H1 (cell line): ENCODE measurements around the gene CDS2. TPM values are rescaled to one million over a fixed set of nuclear protein-coding genes. Genes with fewer than 3 reads are reported as not detected.
A peak's percentile ranks its signal among the peaks of the same experiment; 100 is the strongest.

Experiments used
- CTCF ChIA-PET: fragments of 300-600 bp; sonication (Branson Sonifier 250); formaldehyde crosslinking; loops from one replicate; lab custom pipeline; 2021; ENCODE audit not compliant: partially characterized antibody; lab: Charles Lee
- POLR2A ChIA-PET: fragments of 300-600 bp; sonication (Branson Sonifier 250); formaldehyde crosslinking; loops from one replicate; lab custom pipeline; 2021; ENCODE audit warnings: inconsistent platforms; ENCODE audit not compliant: partially characterized antibody; lab: Charles Lee
- DNase-seq, 2 experiments: peaks; one replicate each; pipeline versions ENCODE4 v3.0.0 to v3.0.0-alpha.2; 2010 to 2022; ENCODE audit warnings: low spot score in 2 of 2, low read depth in 1 of 2, mixed read lengths in 1 of 2
- FAIRE-seq: peaks from 2 replicates; lab custom pipeline; 2011; peaks lifted over from hg19 to GRCh38; lab: Jason Lieb, UNC
- H2AFZ ChIP-seq: 2 replicates; pipeline ENCODE4 v1.8.1; 2012; ENCODE audit warnings: low read length, inconsistent platforms
- H2AK5ac ChIP-seq: 2 replicates; pipeline ENCODE4 v1.6.1; 2013; ENCODE audit warnings: low read depth, low read length
- H2BK120ac ChIP-seq: replicated peaks from 2 replicates; pipeline ENCODE3; 2013; ENCODE audit warnings: low read depth, low read length, inconsistent platforms
- H2BK12ac ChIP-seq: 2 replicates; pipeline ENCODE4 v1.6.1; 2013; ENCODE audit warnings: low read depth, low read length
- H2BK15ac ChIP-seq: 2 replicates; pipeline ENCODE4 v1.6.1; 2013; ENCODE audit warnings: low read length
- H2BK20ac ChIP-seq: 2 replicates; pipeline ENCODE4 v1.6.1; 2013; ENCODE audit warnings: low read length
- H2BK5ac ChIP-seq: 2 replicates; pipeline ENCODE4 v1.6.1; 2013; ENCODE audit warnings: low read depth, low read length
- H3K14ac ChIP-seq: 2 replicates; pipeline ENCODE4 v1.6.1; 2013; ENCODE audit warnings: inconsistent platforms; ENCODE audit not compliant: insufficient read length
- H3K18ac ChIP-seq: 2 replicates; pipeline ENCODE4 v1.6.1; 2013; ENCODE audit warnings: low read length; ENCODE audit errors: extremely low read depth
- H3K23ac ChIP-seq: 2 replicates; pipeline ENCODE4 v1.6.1; 2013; ENCODE audit warnings: inconsistent platforms; ENCODE audit not compliant: insufficient read length
- H3K23me2 ChIP-seq: 2 replicates; pipeline ENCODE4 v1.6.1; 2013; ENCODE audit warnings: low read depth, low read length
- H3K27ac ChIP-seq: 2 replicates; pipeline ENCODE4 v1.6.1; 2011; ENCODE audit warnings: low read depth, low read length, inconsistent platforms
- H3K27me3 ChIP-seq, 4 experiments: replicated peaks in 1 of 4; 1 replicate in 1 of 4; 2 replicates in 3 of 4; pipeline versions ENCODE4 v1.6.1 to v1.8.1; 2011 to 2013; ENCODE audit warnings: low read length in 3 of 4, mild to moderate bottlenecking in 3 of 4, inconsistent platforms in 2 of 4, mixed read lengths in 2 of 4, moderate library complexity in 1 of 4; ENCODE audit not compliant: control insufficient read depth in 3 of 4, insufficient read depth in 3 of 4; ENCODE audit errors: extremely low read depth in 1 of 4
- H3K36me3 ChIP-seq, 4 experiments: 2 replicates each; pipeline versions ENCODE4 v1.6.1 to v1.8.1; 2011 to 2013; ENCODE audit warnings: mild to moderate bottlenecking in 4 of 4, low read length in 3 of 4, moderate library complexity in 2 of 4, control low read depth in 1 of 4, inconsistent platforms in 1 of 4; ENCODE audit not compliant: insufficient read depth in 4 of 4, control insufficient read depth in 2 of 4
- H3K4ac ChIP-seq: replicated peaks from 2 replicates; pipeline ENCODE3; 2013; ENCODE audit warnings: low read length, low read depth, mixed read lengths, inconsistent platforms; ENCODE audit not compliant: insufficient read length
- H3K4me1 ChIP-seq, 4 experiments: replicated peaks in 1 of 4; 1 replicate in 1 of 4; 2 replicates in 3 of 4; pipeline versions ENCODE4 v1.6.1 to v1.8.1; 2011 to 2013; ENCODE audit warnings: low read length in 3 of 4, inconsistent platforms in 2 of 4, mixed read lengths in 1 of 4; ENCODE audit not compliant: insufficient read depth in 4 of 4, control insufficient read depth in 3 of 4
- H3K4me2 ChIP-seq, 2 experiments: 2 replicates each; pipeline versions ENCODE4 v1.6.1 to v1.8.1; 2011 to 2013; ENCODE audit warnings: low read depth in 2 of 2, low read length in 2 of 2, control low read depth in 1 of 2, inconsistent platforms in 1 of 2, mild to moderate bottlenecking in 1 of 2; ENCODE audit not compliant: insufficient read depth in 1 of 2
- H3K4me3 ChIP-seq, 4 experiments: fragments of 200-600, 300-600 bp in 1 of 4; sonication (generic), shearing (Covaris generic), sonication (Bioruptor Twin) in 1 of 4; 2 replicates each; pipeline versions ENCODE4 v1.5.1 to v1.8.1; 2011 to 2016; ENCODE audit warnings: low read length in 4 of 4, low read depth in 3 of 4, control low read depth in 2 of 4, inconsistent platforms in 2 of 4, mild to moderate bottlenecking in 2 of 4, mixed read lengths in 1 of 4, moderate library complexity in 1 of 4; ENCODE audit not compliant: insufficient read depth in 2 of 4; ENCODE audit errors: extremely low read depth in 1 of 4
- H3K56ac ChIP-seq: replicated peaks from 2 replicates; pipeline ENCODE3; 2013; ENCODE audit warnings: low read depth, mild to moderate bottlenecking, mixed read lengths, low read length, inconsistent platforms; ENCODE audit not compliant: insufficient read length
- H3K79me1 ChIP-seq: 2 replicates; pipeline ENCODE4 v1.6.1; 2013; ENCODE audit warnings: low read depth, low read length, control low read depth
- H3K79me2 ChIP-seq, 2 experiments: 2 replicates each; pipeline versions ENCODE4 v1.6.1 to v1.8.1; 2012 to 2013; ENCODE audit warnings: low read length in 2 of 2, mild to moderate bottlenecking in 2 of 2, inconsistent platforms in 1 of 2; ENCODE audit not compliant: insufficient read depth in 2 of 2, control insufficient read depth in 1 of 2
- H3K9ac ChIP-seq, 4 experiments: replicated peaks in 1 of 4; 1 replicate in 1 of 4; 2 replicates in 3 of 4; pipeline versions ENCODE4 v1.6.1 to v1.8.1; 2011 to 2013; ENCODE audit warnings: low read depth in 3 of 4, low read length in 3 of 4, control low read depth in 2 of 4, mild to moderate bottlenecking in 2 of 4, moderate library complexity in 2 of 4, inconsistent platforms in 1 of 4; ENCODE audit errors: extremely low read depth in 1 of 4
- H3K9me3 ChIP-seq, 2 experiments: 2 replicates each; pipeline versions ENCODE4 v1.6.1 to v1.8.1; 2012 to 2013; ENCODE audit warnings: mild to moderate bottlenecking in 2 of 2, moderate library complexity in 2 of 2, control low read depth in 1 of 2, inconsistent platforms in 1 of 2, low read depth in 1 of 2, low read length in 1 of 2, mixed read lengths in 1 of 2; ENCODE audit not compliant: insufficient read depth in 2 of 2
- H4K20me1 ChIP-seq, 2 experiments: replicated peaks in 1 of 2; 2 replicates each; pipeline versions ENCODE3 to v1.8.1; 2011 to 2013; ENCODE audit warnings: inconsistent platforms in 2 of 2, low read length in 2 of 2, mild to moderate bottlenecking in 1 of 2; ENCODE audit not compliant: insufficient read depth in 2 of 2, control insufficient read depth in 1 of 2
- H4K5ac ChIP-seq: 2 replicates; pipeline ENCODE4 v1.6.1; 2013; ENCODE audit warnings: low read length, low read depth, mixed read lengths, inconsistent platforms; ENCODE audit not compliant: insufficient read length
- H4K8ac ChIP-seq: 2 replicates; pipeline ENCODE4 v1.8.0; 2013; ENCODE audit warnings: mild to moderate bottlenecking, moderate library complexity, low read length, inconsistent platforms; ENCODE audit not compliant: insufficient read depth; ENCODE audit errors: extremely low read depth
- H4K91ac ChIP-seq: replicated peaks from 2 replicates; pipeline ENCODE3; 2013; ENCODE audit warnings: low read length, mixed read lengths, inconsistent platforms; ENCODE audit not compliant: insufficient read length
- BRCA1 ChIP-seq: IDR thresholded peaks from 2 replicates; pipeline ENCODE4 v1.6.1; 2012; ENCODE audit warnings: low read depth, low read length, improper control_type of control experiment
- CBX5 ChIP-seq: fragments of 300-800, 300-1000 bp; sonication (generic); IDR thresholded peaks from 2 replicates; pipeline ENCODE4 v1.7.1; 2016; ENCODE audit warnings: antibody characterized with exemption, low read length, low read depth
- GABPA ChIP-seq: IDR thresholded peaks from 2 replicates; pipeline ENCODE4 v1.6.1; 2011; ENCODE audit warnings: mild to moderate bottlenecking, low read length, moderate library complexity, borderline replicate concordance; ENCODE audit not compliant: insufficient read depth
- GTF2F1 ChIP-seq: IDR thresholded peaks from 2 replicates; pipeline ENCODE4 v1.6.1; 2012; ENCODE audit warnings: low read depth, low read length, improper control_type of control experiment, borderline replicate concordance
- KDM4A ChIP-seq: IDR thresholded peaks from one replicate; pipeline ENCODE4 v1.7.1; 2012; ENCODE audit warnings: low read depth, mild to moderate bottlenecking, moderate library complexity, low read length, inconsistent platforms; ENCODE audit not compliant: severe bottlenecking
- MAX ChIP-seq: IDR thresholded peaks from 2 replicates; pipeline ENCODE4 v1.6.1; 2012; ENCODE audit warnings: inconsistent platforms
- SIRT6 ChIP-seq: IDR thresholded peaks from one replicate; pipeline ENCODE4 v1.7.1; 2012; ENCODE audit warnings: low read length, inconsistent platforms
- SP1 ChIP-seq: IDR thresholded peaks from 2 replicates; pipeline ENCODE4 v1.6.1; 2011; ENCODE audit warnings: low read depth, low read length
- SP4 ChIP-seq: IDR thresholded peaks from 2 replicates; pipeline ENCODE4 v1.6.1; 2012; ENCODE audit warnings: low read length, inconsistent platforms
- TBP ChIP-seq: IDR thresholded peaks from 2 replicates; pipeline ENCODE4 v1.6.1; 2011; ENCODE audit warnings: low read depth, low read length, improper control_type of control experiment
- WGBS, 2 experiments: shearing (Covaris generic) in 1 of 2; methylation state at CpG; one replicate each; pipeline versions ENCODE4 v1.1.6 to v1.1.7; 2013 to 2015; ENCODE audit warnings: low lambda C conversion rate in 2 of 2, mixed read lengths in 2 of 2, inconsistent platforms in 1 of 2, low coverage in 1 of 2, missing lambda C conversion rate in 1 of 2; ENCODE audit not compliant: insufficient replicate concordance in 2 of 2, insufficient coverage in 1 of 2, insufficient read length in 1 of 2; ENCODE audit errors: extremely low coverage in 1 of 2, missing lambda C conversion rate in 1 of 2; 5-methylcytosine and 5-hydroxymethylcytosine counted together
- polyA plus RNA-seq, 7 experiments: library from polyadenylated mRNA; depleted of rRNA in 3 of 7; stranded (reverse) in 5 of 7; unstranded in 2 of 7; fragments of >200 nt in 5 of 7; fragments of 200-250 nt in 2 of 7; gene quantifications; 1 replicate in 5 of 7; 2 replicates in 1 of 7; 4 replicates in 1 of 7; pipeline versions ENCODE4 v1.2.1 to v1.2.3, GENCODE V29; 2011 to 2013; ENCODE audit warnings: missing spikeins in 2 of 7, mixed read lengths in 2 of 7
- total RNA-seq: library from RNA; stranded (reverse); fragmentation: NEBNext Ultra II Directional; extraction: Animal tissue kit (Norgen Biotek cat#: 25700); gene quantifications from 2 replicates; pipeline ENCODE4 v1.2.1, GENCODE V29; 2021

Gene CDS2
- total and polyA plus RNA-seq, 2 of the 8 experiments (the other 6 are each of a cell fraction or from before 2014, with no cell fraction given) = 54.0 to 56.2 TPM

- POLR2A ChIA-PET = interaction anchor here (0.6 to 3.5 kb wide), 27 partner anchors 11 to 361 kb away, joined by 3 to 25 read pairs (median 4); no protein-coding TSS in a partner anchor
- peak; percentile 69 for FAIRE-seq
- TF ChIP-seq KDM4A = peak; percentile 46
- no peak for TF ChIP-seq SIRT6
- TF ChIP-seq BRCA1 = no peak
- TF ChIP-seq TBP = peak; percentile 97
- peak; percentile 81 for TF ChIP-seq SP1
- no peak for TF ChIP-seq CBX5
- peak; percentile 74 for TF ChIP-seq SP4
- TF ChIP-seq MAX = peak; percentile 55
- peak; percentile 94 for TF ChIP-seq GTF2F1
- TF ChIP-seq GABPA = no peak
These were observed 7.2 kb upstream of the CDS2 start, which contains the start of gene PCNA for GRCh38 chr20:5119435-5120184. Gene PCNA (minus strand): TSS chr20:5119958. CDS start chr20:5119798, 160 bp downstream.

More at GRCh38 chr20:5119435-5120184, 7.2 kb upstream of the CDS2 start, which contains the start of gene PCNA:
- H4K91ac ChIP-seq = peak within 1 kb of the TSS; percentile 97
- H3K23ac ChIP-seq = no peak within 1 kb of the TSS
- H2BK12ac ChIP-seq = peak within 1 kb of the TSS; percentile 70
- peak within 1 kb of the TSS; percentile 88 for H4K5ac ChIP-seq
- DNase-seq = peak; percentile 92 to 93
- no peak within 1 kb of the TSS for H3K14ac ChIP-seq
- no peaks in the 10 kb centered on the region for H3K27me3 ChIP-seq
- no peaks in the 10 kb centered on the region; the same call in 1 of the 2 replicates for H3K23me2 ChIP-seq
- no peaks in the 10 kb centered on the region for H3K9me3 ChIP-seq
- H3K79me1 ChIP-seq = no peaks in the 10 kb centered on the region; the same call in 1 of the 2 replicates
- H2BK120ac ChIP-seq = peak within 1 kb of the TSS; percentile 10
- H4K8ac ChIP-seq = peak within 1 kb of the TSS; percentile 100
- H2BK15ac ChIP-seq = peak within 1 kb of the TSS; percentile 76; the same call in 1 of the 2 replicates
- H2AK5ac ChIP-seq = peak within 1 kb of the TSS; percentile 99
- H2BK20ac ChIP-seq = no peak within 1 kb of the TSS
- H3K9ac ChIP-seq = peak within 1 kb of the TSS; percentile 98 to 100 (median 100)
- peak within 1 kb of the TSS; percentile 95 for H3K4ac ChIP-seq
- CTCF ChIA-PET = interaction anchor here (0.6 to 1.9 kb wide), 8 partner anchors 34 to 329 kb away, joined by 3 to 15 read pairs (median 3); no protein-coding TSS in a partner anchor
- peak within 1 kb of the TSS; percentile 91 to 99 (median 96) for H3K4me3 ChIP-seq
- H3K18ac ChIP-seq = peak within 1 kb of the TSS; percentile 98
- H3K4me1 ChIP-seq = peaks cover 0 to 1% (median 0%) of the 10 kb centered on the region in 4 experiments; a peak in 1 of 7 replicates
- peak within 1 kb of the TSS; percentile 99 for H2BK5ac ChIP-seq
- 1% methylated on average over 60 of the region's 71 CpGs; no CpG with 5 or more reads in 1 of the 2 experiments for WGBS, 2 experiments
- H3K4me2 ChIP-seq = peak within 1 kb of the TSS; percentile 54 to 91
- peaks cover 7 to 21% of the 10 kb centered on the region in 2 experiments for H4K20me1 ChIP-seq
- peak within 1 kb of the TSS; percentile 85 for H3K56ac ChIP-seq
- peaks cover 21 to 42% (median 33%) of the 10 kb centered on the region in 4 experiments for H3K36me3 ChIP-seq
- peak within 1 kb of the TSS; percentile 99 for H3K27ac ChIP-seq
- H3K79me2 ChIP-seq = peaks cover 12 to 38% of the 10 kb centered on the region in 2 experiments
- peak within 1 kb of the TSS; percentile 84; the same call in 1 of the 2 replicates for H2AFZ ChIP-seq
